22Rv1 (cell line): ENCODE data around the gene PCSK6.

Experiments
- ZFX ChIP-seq: fragments of 450-650 bp; IDR thresholded peaks from 2 replicates; pipeline ENCODE4 v1.6.1; 2017; ENCODE audit warnings: antibody characterized with exemption, borderline replicate concordance
- TF ChIP-seq, protein P1 (sequence below): fragments of 450-650 bp; IDR thresholded peaks from 2 replicates; pipeline ENCODE4 v1.5.1; 2017; ENCODE audit warnings: mild to moderate bottlenecking

DNA sequence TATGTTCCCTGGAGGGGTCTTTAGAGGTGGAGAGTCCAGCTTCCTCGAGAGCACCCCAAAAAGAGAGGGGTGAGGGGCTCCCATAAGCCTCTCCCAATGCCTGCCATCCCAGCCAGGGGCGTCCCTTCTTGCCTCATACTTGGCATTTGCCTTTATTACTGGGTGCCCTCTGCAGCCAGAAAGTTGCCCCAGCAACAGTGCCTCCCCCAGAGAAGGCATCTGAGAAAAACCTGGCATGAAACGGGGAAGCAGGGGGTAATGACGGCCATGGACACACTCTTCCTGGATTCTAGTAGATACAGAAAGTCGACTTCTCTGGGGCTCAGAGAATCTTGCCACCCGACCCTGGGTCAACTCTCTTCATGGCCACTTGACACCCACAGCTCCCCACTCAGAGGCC is 90.1 kb downstream of the PCSK6 start:
- TF ChIP-seq, protein P1, sequence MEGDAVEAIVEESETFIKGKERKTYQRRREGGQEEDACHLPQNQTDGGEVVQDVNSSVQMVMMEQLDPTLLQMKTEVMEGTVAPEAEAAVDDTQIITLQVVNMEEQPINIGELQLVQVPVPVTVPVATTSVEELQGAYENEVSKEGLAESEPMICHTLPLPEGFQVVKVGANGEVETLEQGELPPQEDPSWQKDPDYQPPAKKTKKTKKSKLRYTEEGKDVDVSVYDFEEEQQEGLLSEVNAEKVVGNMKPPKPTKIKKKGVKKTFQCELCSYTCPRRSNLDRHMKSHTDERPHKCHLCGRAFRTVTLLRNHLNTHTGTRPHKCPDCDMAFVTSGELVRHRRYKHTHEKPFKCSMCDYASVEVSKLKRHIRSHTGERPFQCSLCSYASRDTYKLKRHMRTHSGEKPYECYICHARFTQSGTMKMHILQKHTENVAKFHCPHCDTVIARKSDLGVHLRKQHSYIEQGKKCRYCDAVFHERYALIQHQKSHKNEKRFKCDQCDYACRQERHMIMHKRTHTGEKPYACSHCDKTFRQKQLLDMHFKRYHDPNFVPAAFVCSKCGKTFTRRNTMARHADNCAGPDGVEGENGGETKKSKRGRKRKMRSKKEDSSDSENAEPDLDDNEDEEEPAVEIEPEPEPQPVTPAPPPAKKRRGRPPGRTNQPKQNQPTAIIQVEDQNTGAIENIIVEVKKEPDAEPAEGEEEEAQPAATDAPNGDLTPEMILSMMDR = no peak
- no peak for TF ChIP-seq ZFX
